HepG2 (cell line): ENCODE data around the gene TMEM190. TPM values are rescaled to one million over a fixed set of nuclear protein-coding genes. Genes with fewer than 3 reads are reported as not detected.
A peak's percentile ranks its signal among the peaks of the same experiment; 100 is the strongest.

Experiments used
- ATAC-seq: fragments of 200-7000 bp; cut with Tn5 transposase; 3 replicates; pipeline ENCODE4 v1.9.1; 2020; ENCODE audit warnings: mild to moderate bottlenecking, moderate library complexity
- BruUV-seq: library from RNA; stranded (reverse); fragments of 400-500 nt; replicated peaks from 2 replicates; lab custom pipeline; 2021; lab: Mats Ljungman, UMichigan
- CTCF ChIA-PET: fragments of 300-600 bp; formaldehyde crosslinking; extraction: SDS; loops from one replicate; lab custom pipeline; 2021; ENCODE audit warnings: low total read pairs, inconsistent platforms, low intra/inter-chr PET ratio; lab: Yijun Ruan, JAX
- POLR2A ChIA-PET: fragments of 350-600 bp; sonication (Branson Sonifier 250); formaldehyde crosslinking; loops from one replicate; lab custom pipeline; 2020; ENCODE audit warnings: antibody characterized with exemption, inconsistent platforms; lab: Yijun Ruan, JAX
- DNase-seq: peaks from one replicate; pipeline ENCODE4 v3.0.0-alpha.2; 2015; ENCODE audit warnings: low spot score
- FAIRE-seq: peaks from 3 replicates; lab custom pipeline; 2011; peaks lifted over from hg19 to GRCh38; lab: Jason Lieb, UNC
- H2AFZ ChIP-seq: one replicate; pipeline ENCODE4 v1.6.1; 2011; ENCODE audit warnings: low read length, inconsistent platforms
- H3K27ac ChIP-seq: fragments of 300-600 bp; 3 replicates; pipeline ENCODE4 v1.8.0; 2011; ENCODE audit warnings: mixed run types, mild to moderate bottlenecking, mixed read lengths, low read length, inconsistent platforms; ENCODE audit not compliant: insufficient read depth; ENCODE audit errors: extremely low read length
- H3K27me3 ChIP-seq, 2 experiments: fragments of 200-600 bp in 1 of 2; 2 replicates in 1 of 2; 3 replicates in 1 of 2; pipeline versions ENCODE4 v1.6.0 to v1.8.0; 2011; ENCODE audit warnings: low read length in 2 of 2, mild to moderate bottlenecking in 2 of 2, moderate library complexity in 2 of 2, inconsistent platforms in 1 of 2; ENCODE audit not compliant: insufficient read depth in 2 of 2, control insufficient read depth in 1 of 2
- H3K36me3 ChIP-seq, 2 experiments: fragments of 200-600 bp in 1 of 2; replicated peaks in 1 of 2; 2 replicates in 1 of 2; 3 replicates in 1 of 2; pipeline versions ENCODE4 v1.5.1 to v1.8.0; 2011; ENCODE audit warnings: low read length in 2 of 2, inconsistent platforms in 1 of 2; ENCODE audit not compliant: insufficient read depth in 2 of 2, control insufficient read depth in 1 of 2
- H3K4me1 ChIP-seq: 2 replicates; pipeline ENCODE4 v1.5.1; 2012; ENCODE audit warnings: low read length, inconsistent platforms; ENCODE audit not compliant: insufficient read depth
- H3K4me2 ChIP-seq: 2 replicates; pipeline ENCODE4 v1.6.0; 2011; ENCODE audit warnings: low read depth, low read length, inconsistent platforms
- H3K4me3 ChIP-seq, 3 experiments: fragments of 200-600 bp in 1 of 3; sonication (generic), shearing (Covaris generic) in 1 of 3; replicated peaks in 1 of 3; 2 replicates each; pipeline ENCODE4 v1.5.1; 2011 to 2016; ENCODE audit warnings: low read length in 3 of 3, inconsistent platforms in 2 of 3, low read depth in 2 of 3, mild to moderate bottlenecking in 2 of 3, control low read depth in 1 of 3, mixed read lengths in 1 of 3; ENCODE audit not compliant: insufficient read depth in 1 of 3
- H3K79me2 ChIP-seq: one replicate; pipeline ENCODE4 v1.6.1; 2011; ENCODE audit warnings: low read length, inconsistent platforms; ENCODE audit not compliant: insufficient read depth
- H3K9ac ChIP-seq: 2 replicates; pipeline ENCODE4 v1.6.0; 2011; ENCODE audit warnings: mild to moderate bottlenecking, low read depth, low read length, inconsistent platforms; ENCODE audit not compliant: insufficient read depth
- H3K9me3 ChIP-seq: 2 replicates; pipeline ENCODE4 v1.5.1; 2012; ENCODE audit warnings: mild to moderate bottlenecking, low read length
- H4K20me1 ChIP-seq: 2 replicates; pipeline ENCODE4 v1.6.0; 2011; ENCODE audit warnings: inconsistent platforms, mild to moderate bottlenecking, low read length, moderate library complexity; ENCODE audit not compliant: insufficient read depth
- FLYWCH1 ChIP-seq: sonication (generic); formaldehyde crosslinking; IDR thresholded peaks from 2 replicates; pipeline ENCODE4 v1.8.1; 2023; ENCODE audit warnings: mild to moderate bottlenecking, missing genetic modification reagents
- HDAC1 ChIP-seq: sonication (generic); formaldehyde crosslinking; IDR thresholded peaks from 2 replicates; pipeline ENCODE4 v1.5.1; 2020; ENCODE audit warnings: mild to moderate bottlenecking, missing genetic modification reagents
- IKZF4 ChIP-seq: sonication (generic); formaldehyde crosslinking; IDR thresholded peaks from 2 replicates; pipeline ENCODE4 v1.5.1; 2020; ENCODE audit warnings: borderline replicate concordance, mild to moderate bottlenecking, low read depth, missing genetic modification reagents; ENCODE audit errors: not compliant biosample characterization
- MEF2D ChIP-seq: sonication (generic); formaldehyde crosslinking; IDR thresholded peaks from 2 replicates; pipeline ENCODE4 v1.5.1; 2020; ENCODE audit warnings: mild to moderate bottlenecking, missing genetic modification reagents
- MLLT10 ChIP-seq: sonication (generic); formaldehyde crosslinking; IDR thresholded peaks from 2 replicates; pipeline ENCODE4 v1.4.0; 2020; ENCODE audit warnings: missing genetic modification reagents
- NONO ChIP-seq, 2 experiments: fragments of 450-650 bp in 1 of 2; sonication (generic) in 1 of 2; formaldehyde crosslinking in 1 of 2; IDR thresholded peaks in 1 of 2; conservative IDR thresholded peaks in 1 of 2; 2 replicates each; pipeline versions ENCODE4 v1.6.1 to v1.8.0; 2017 to 2022; ENCODE audit warnings: mild to moderate bottlenecking in 1 of 2, missing genetic modification reagents in 1 of 2, moderate library complexity in 1 of 2
- PHF21A ChIP-seq: sonication (generic); formaldehyde crosslinking; IDR thresholded peaks from 2 replicates; pipeline ENCODE4 v1.5.0; 2020; ENCODE audit warnings: mild to moderate bottlenecking, missing genetic modification reagents
- POGZ ChIP-seq: sonication (generic); formaldehyde crosslinking; IDR thresholded peaks from 2 replicates; pipeline ENCODE4 v1.4.0; 2020; ENCODE audit warnings: mild to moderate bottlenecking, missing genetic modification reagents
- SP2 ChIP-seq: sonication (generic); formaldehyde crosslinking; IDR thresholded peaks from 2 replicates; pipeline ENCODE4 v1.5.1; 2020; ENCODE audit warnings: mild to moderate bottlenecking, missing genetic modification reagents
- TFDP2 ChIP-seq: sonication (generic); formaldehyde crosslinking; IDR thresholded peaks from 2 replicates; pipeline ENCODE4 v1.4.0; 2020; ENCODE audit warnings: missing genetic modification reagents
- ZNF547 ChIP-seq: sonication (generic); formaldehyde crosslinking; IDR thresholded peaks from 2 replicates; pipeline ENCODE4 v1.5.1; 2020; ENCODE audit warnings: mild to moderate bottlenecking, missing genetic modification reagents
- WGBS: methylation state at CpG from one replicate; pipeline ENCODE4 v1.1.6; 2017; ENCODE audit warnings: low lambda C conversion rate; 5-methylcytosine and 5-hydroxymethylcytosine counted together
- in situ Hi-C: cut with HindIII; loops from 2 replicates; pipeline ENCODE4 v1.10.0; 2017; ENCODE audit warnings: low pct_unique_long_range_greater_than_20kb; ENCODE audit not compliant: extremely low pct_ligation_motif_present
- intact Hi-C: fragments of 100-400 bp; cut with micrococcal nuclease; formaldehyde crosslinking; loops from one replicate; pipeline ENCODE4 v1.10.0; 2022; ENCODE audit not compliant: unreplicated experiment
- polyA plus RNA-seq, 8 experiments: library from polyadenylated mRNA; depleted of rRNA in 3 of 8; stranded (reverse) in 7 of 8; unstranded in 1 of 8; fragments of >200 nt; fragmentation: Illumina TruSeq in 4 of 8; extraction: Trizol in 4 of 8; gene quantifications; 2 replicates each; pipeline versions ENCODE4 v1.2.1 to v1.2.3, GENCODE V29; 2011 to 2016; ENCODE audit warnings: low read depth in 4 of 8, missing spikeins in 1 of 8, mixed read lengths in 1 of 8; ENCODE audit not compliant: insufficient read depth in 1 of 8
- total RNA-seq, 5 experiments: library from RNA; depleted of rRNA; stranded (reverse); fragments of >200 nt; fragmentation: Illumina TruSeq; extraction: Trizol; gene quantifications; 2 replicates each; pipeline ENCODE4 v1.2.3, GENCODE V29; 2016; ENCODE audit warnings: low read depth in 1 of 5
- TF ChIP-seq, protein P1 (sequence below): sonication (generic); formaldehyde crosslinking; IDR thresholded peaks from 2 replicates; pipeline ENCODE4; 2020; ENCODE audit warnings: missing genetic modification reagents, mild to moderate bottlenecking, borderline replicate concordance
- TF ChIP-seq, protein P2 (sequence below): sonication (generic); formaldehyde crosslinking; conservative IDR thresholded peaks from 2 replicates; pipeline ENCODE4 v1.4.0; 2020; ENCODE audit warnings: missing genetic modification reagents
- TF ChIP-seq, protein P3 (sequence below): IDR thresholded peaks from 2 replicates; pipeline ENCODE4 v1.6.1; 2012; ENCODE audit warnings: inconsistent platforms

The TMEM190 gene
- total and polyA plus RNA-seq, 2 of the 13 experiments (the other 11 are each of a cell fraction or from before 2014, with no cell fraction given), result 0.35 to 0.83 TPM

DNA sequence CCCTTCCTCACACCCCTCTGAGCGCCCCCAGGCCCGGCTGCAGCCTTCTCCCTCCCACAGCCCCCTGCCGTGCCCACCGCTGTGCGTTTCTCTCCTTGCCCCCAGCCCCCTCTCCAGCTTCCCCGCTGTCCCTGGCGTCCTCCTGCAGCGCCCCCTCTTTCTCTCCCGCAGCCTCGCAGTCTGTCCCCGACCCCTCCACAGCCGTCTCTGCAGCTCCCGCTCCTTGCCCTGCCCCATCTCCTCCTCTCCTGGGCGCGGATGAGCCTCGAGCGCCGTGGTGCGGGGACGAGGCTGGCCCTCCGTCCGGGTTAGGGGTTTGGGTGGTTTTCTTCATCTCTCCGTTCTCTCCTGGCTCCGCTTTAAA is 35.9 kb upstream of the TMEM190 start (continued):
- TF ChIP-seq, protein P1, sequence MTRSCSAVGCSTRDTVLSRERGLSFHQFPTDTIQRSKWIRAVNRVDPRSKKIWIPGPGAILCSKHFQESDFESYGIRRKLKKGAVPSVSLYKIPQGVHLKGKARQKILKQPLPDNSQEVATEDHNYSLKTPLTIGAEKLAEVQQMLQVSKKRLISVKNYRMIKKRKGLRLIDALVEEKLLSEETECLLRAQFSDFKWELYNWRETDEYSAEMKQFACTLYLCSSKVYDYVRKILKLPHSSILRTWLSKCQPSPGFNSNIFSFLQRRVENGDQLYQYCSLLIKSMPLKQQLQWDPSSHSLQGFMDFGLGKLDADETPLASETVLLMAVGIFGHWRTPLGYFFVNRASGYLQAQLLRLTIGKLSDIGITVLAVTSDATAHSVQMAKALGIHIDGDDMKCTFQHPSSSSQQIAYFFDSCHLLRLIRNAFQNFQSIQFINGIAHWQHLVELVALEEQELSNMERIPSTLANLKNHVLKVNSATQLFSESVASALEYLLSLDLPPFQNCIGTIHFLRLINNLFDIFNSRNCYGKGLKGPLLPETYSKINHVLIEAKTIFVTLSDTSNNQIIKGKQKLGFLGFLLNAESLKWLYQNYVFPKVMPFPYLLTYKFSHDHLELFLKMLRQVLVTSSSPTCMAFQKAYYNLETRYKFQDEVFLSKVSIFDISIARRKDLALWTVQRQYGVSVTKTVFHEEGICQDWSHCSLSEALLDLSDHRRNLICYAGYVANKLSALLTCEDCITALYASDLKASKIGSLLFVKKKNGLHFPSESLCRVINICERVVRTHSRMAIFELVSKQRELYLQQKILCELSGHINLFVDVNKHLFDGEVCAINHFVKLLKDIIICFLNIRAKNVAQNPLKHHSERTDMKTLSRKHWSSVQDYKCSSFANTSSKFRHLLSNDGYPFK, result 0 out of 2 replicates have a peak, but pooled peaks have one; percentile 10
- no peak for TF ChIP-seq IKZF4
- TF ChIP-seq FLYWCH1 (CRISPR knock-in tag), result no peak
- TF ChIP-seq POGZ (CRISPR knock-in tag), result no peak

DNA sequence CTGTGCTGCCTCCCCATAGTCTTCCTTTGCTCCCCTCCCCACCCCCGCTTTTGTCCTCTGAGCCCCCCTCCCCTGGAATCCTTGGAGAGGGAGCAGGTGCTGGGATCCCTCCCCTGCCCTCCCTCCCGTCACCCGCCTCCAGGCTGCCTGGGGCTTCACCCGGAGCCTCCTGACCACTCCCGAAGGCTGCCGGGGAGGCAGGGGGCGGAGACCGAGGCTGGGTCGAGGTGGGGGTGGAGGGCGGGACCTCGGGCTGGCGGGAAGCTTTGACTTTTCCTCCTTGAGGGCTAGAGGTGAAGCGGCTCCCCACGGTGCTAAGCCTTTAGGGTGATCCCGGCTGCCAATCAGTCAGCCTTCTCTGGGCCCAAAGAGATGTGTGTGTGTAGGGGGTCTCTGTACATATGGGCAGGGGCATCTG is 35.4 kb upstream of the TMEM190 start:
- Histone ChIP-seq H3K9me3 (no peaks in the 10 kb centered on the region), H3K4me1 (peaks cover 25% of the 10 kb centered on the region), H3K79me2 (peaks cover 5% of the 10 kb centered on the region), H3K4me3 (peak overlapping the region; percentile 82 to 99 (median 91)), H3K27me3 (no peaks in the 10 kb centered on the region; a peak in 1 of 5 replicates), H2AFZ (no peak overlapping the region), H3K27ac (no peak overlapping the region), H3K4me2 (peak overlapping the region; percentile 81), H3K9ac (peak overlapping the region; percentile 95), H4K20me1 (peaks cover 3% of the 10 kb centered on the region; the same call in 1 of the 2 replicates), H3K36me3 (peaks cover 2 to 7% of the 10 kb centered on the region in 2 experiments; a peak in 3 of 5 replicates)
- 3% methylated on average over 10 of the region's 15 CpGs for WGBS
- intact Hi-C loops, result no loop called here
- DNase-seq (peak; percentile 40), FAIRE-seq (no peak), ATAC-seq (no peak)
- ChIA-PET POLR2A (interaction anchor here (0.6 to 0.7 kb wide), 3 partner anchors 66 to 200 kb away, joined by 3 read pairs; partner anchors contain the start of gene UBE2S), CTCF (no interaction called here)
- TF ChIP-seq MEF2D (CRISPR knock-in tag) (no peak), HDAC1 (CRISPR knock-in tag) (0 out of 2 replicates have a peak, but pooled peaks have one; percentile 16), TFDP2 (CRISPR knock-in tag) (peak; percentile 36; the same call in 1 of the 2 replicates), MLLT10 (no peak), ZNF547 (no peak), PHF21A (CRISPR knock-in tag) (no peak), SP2 (CRISPR knock-in tag) (peak; percentile 51; the same call in 1 of the 2 replicates), NONO (IDR thresholded peaks at IDR 0.05) (no peak), NONO (CRISPR knock-in tag; conservative IDR thresholded peaks at IDR 0.05) (0 out of 2 replicates have a peak, but pooled peaks have one; percentile 33)
- TF ChIP-seq, protein P2, sequence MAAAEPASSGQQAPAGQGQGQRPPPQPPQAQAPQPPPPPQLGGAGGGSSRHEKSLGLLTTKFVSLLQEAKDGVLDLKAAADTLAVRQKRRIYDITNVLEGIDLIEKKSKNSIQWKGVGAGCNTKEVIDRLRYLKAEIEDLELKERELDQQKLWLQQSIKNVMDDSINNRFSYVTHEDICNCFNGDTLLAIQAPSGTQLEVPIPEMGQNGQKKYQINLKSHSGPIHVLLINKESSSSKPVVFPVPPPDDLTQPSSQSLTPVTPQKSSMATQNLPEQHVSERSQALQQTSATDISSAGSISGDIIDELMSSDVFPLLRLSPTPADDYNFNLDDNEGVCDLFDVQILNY, result 0 out of 2 replicates have a peak, but pooled peaks have one; percentile 35
- TF ChIP-seq, protein P3, sequence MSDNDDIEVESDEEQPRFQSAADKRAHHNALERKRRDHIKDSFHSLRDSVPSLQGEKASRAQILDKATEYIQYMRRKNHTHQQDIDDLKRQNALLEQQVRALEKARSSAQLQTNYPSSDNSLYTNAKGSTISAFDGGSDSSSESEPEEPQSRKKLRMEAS, result 0 out of 2 replicates have a peak, but pooled peaks have one; percentile 14
- in situ Hi-C loops, result no loop called here
- no TSS peak for BruUV-seq
